GM21447 (cell line): ENCODE data around the gene DSCAM.

Source experiments
- ATAC-seq: cut with Tn5 transposase; IDR thresholded peaks from one replicate; pipeline ENCODE4 v1.9.1; 2021; ENCODE audit not compliant: unreplicated experiment

Gene DSCAM

GRCh38 chr21:39965026-39965425 lies 881.9 kb downstream of the DSCAM start:
- no peak for ATAC-seq

- ATAC-seq, result no peak
Measured at GRCh38 chr21:39961251-39961650, 885.7 kb downstream of the DSCAM start.
